Ovary (tissue), 3 donors: Measurements from ENCODE around the gene HAUS8.

Source experiments
- CTCF ChIP-seq, 3 donors: fragments of 450-650 bp in 2 of 3; fragments of 200-600 bp in 1 of 3; IDR thresholded peaks; one replicate each; pipeline versions ENCODE4 v1.5.1 to v1.8.0; 2016 to 2022; ENCODE audit warnings: antibody characterized with exemption in 3 of 3, mild to moderate bottlenecking in 1 of 3
- EP300 ChIP-seq: sonication (generic); formaldehyde crosslinking; IDR thresholded peaks from one replicate; pipeline ENCODE4 v1.6.1; 2017; ENCODE audit warnings: antibody characterized with exemption
- POLR2A ChIP-seq: fragments of 450-650 bp; IDR thresholded peaks from one replicate; pipeline ENCODE4 v1.6.1; 2017; ENCODE audit warnings: antibody characterized with exemption, mild to moderate bottlenecking, moderate library complexity
- donor health status: DM: no; HTN: no; CAD: no.

DNA sequence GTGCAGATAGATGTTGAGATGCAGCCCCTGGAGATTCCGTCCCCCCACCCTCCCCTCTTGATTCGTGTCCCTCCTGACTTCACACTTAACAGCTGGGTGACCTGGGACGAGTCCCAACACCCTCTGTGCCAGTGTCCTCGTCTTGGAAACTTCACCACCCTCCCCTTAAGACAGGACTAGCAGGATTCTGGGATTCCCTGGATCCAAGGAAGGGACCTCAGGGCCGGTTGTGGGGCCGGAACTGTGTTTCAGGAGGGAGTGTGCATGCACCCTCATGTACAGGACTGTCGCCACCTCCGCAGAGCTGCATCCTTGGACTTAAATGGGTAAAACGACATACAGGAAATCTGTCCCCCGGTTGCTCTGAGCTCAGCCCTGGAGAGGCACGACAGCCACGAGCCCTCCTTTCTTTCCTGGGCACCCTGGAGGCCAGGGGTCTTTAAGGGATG is 1.3 kb upstream of the HAUS8 start:
- no peak for TF ChIP-seq EP300
- no peak for TF ChIP-seq CTCF (IDR thresholded peaks at IDR 0.05)
- TF ChIP-seq POLR2A, result no peak
